Measurements from ENCODE around the gene GTF3C5.

Gene GTF3C5

GRCh38 chr9:133048595-133048994 is 17.8 kb downstream of the GTF3C5 start:
- no peak for TF ChIP-seq SIN3A (IDR thresholded peaks at IDR 0.05; ENCODE audit: borderline replicate concordance, insufficient read depth, low read length)
- TF ChIP-seq REST (IDR thresholded peaks at IDR 0.05; ENCODE audit: insufficient read depth in 1 of 2, low read depth in 2 of 2, low read length in 2 of 2), result no peak
- TF ChIP-seq POLR2AphosphoS5 (IDR thresholded peaks at IDR 0.05; ENCODE audit: low read depth, low read length), result no peak

GRCh38 chr9:133049043-133049442 is 18.2 kb downstream of the GTF3C5 start:
- TF ChIP-seq FOXP2 (optimal IDR thresholded peaks at IDR 0.05; ENCODE audit: borderline replicate concordance, extremely low read depth, extremely low read length, insufficient read depth) (no peak), POLR2AphosphoS5 (IDR thresholded peaks at IDR 0.05; ENCODE audit: low read depth, low read length) (no peak), TAF1 (IDR thresholded peaks at IDR 0.05; ENCODE audit: borderline replicate concordance, insufficient read depth, low read length) (no peak), REST (IDR thresholded peaks at IDR 0.05; ENCODE audit: insufficient read depth in 1 of 2, low read depth in 2 of 2, low read length in 2 of 2) (no peak), SIN3A (IDR thresholded peaks at IDR 0.05; ENCODE audit: borderline replicate concordance, insufficient read depth, low read length) (no peak)

GRCh38 chr9:133050142-133050541 is 19.3 kb downstream of the GTF3C5 start:
- no peak for TF ChIP-seq TAF1 (IDR thresholded peaks at IDR 0.05; ENCODE audit: borderline replicate concordance, insufficient read depth, low read length)
- no peak for TF ChIP-seq REST (IDR thresholded peaks at IDR 0.05; ENCODE audit: insufficient read depth in 1 of 2, low read depth in 2 of 2, low read length in 2 of 2)
- no peak for TF ChIP-seq FOXP2 (optimal IDR thresholded peaks at IDR 0.05; ENCODE audit: borderline replicate concordance, extremely low read depth, extremely low read length, insufficient read depth)
- no peak for TF ChIP-seq POLR2AphosphoS5 (IDR thresholded peaks at IDR 0.05; ENCODE audit: low read depth, low read length)
- no peak for TF ChIP-seq SIN3A (IDR thresholded peaks at IDR 0.05; ENCODE audit: borderline replicate concordance, insufficient read depth, low read length)

GRCh38 chr9:133050781-133051180 is 20.0 kb downstream of the GTF3C5 start:
- TF ChIP-seq TAF1 (IDR thresholded peaks at IDR 0.05; ENCODE audit: borderline replicate concordance, insufficient read depth, low read length), result no peak
- no peak for TF ChIP-seq POLR2AphosphoS5 (IDR thresholded peaks at IDR 0.05; ENCODE audit: low read depth, low read length)
- no peak for TF ChIP-seq REST (IDR thresholded peaks at IDR 0.05; ENCODE audit: insufficient read depth in 1 of 2, low read depth in 2 of 2, low read length in 2 of 2)
- TF ChIP-seq FOXP2 (optimal IDR thresholded peaks at IDR 0.05; ENCODE audit: borderline replicate concordance, extremely low read depth, extremely low read length, insufficient read depth), result no peak
- TF ChIP-seq SIN3A (IDR thresholded peaks at IDR 0.05; ENCODE audit: borderline replicate concordance, insufficient read depth, low read length), result no peak

GRCh38 chr9:133051281-133051900 is 20.6 kb downstream of the GTF3C5 start:
- TF ChIP-seq SIN3A (IDR thresholded peaks at IDR 0.05; ENCODE audit: borderline replicate concordance, insufficient read depth, low read length), result no peak
- no peak for TF ChIP-seq POLR2AphosphoS5 (IDR thresholded peaks at IDR 0.05; ENCODE audit: low read depth, low read length)

All from PFSK-1 (cell line).